Activated CD8-positive, alpha-beta T cell treated with anti-CD3 and anti-CD28 coated beads for 36 hours (primary cell): Measurements from ENCODE around the gene GRAMD1A. TPM values are rescaled to one million over a fixed set of nuclear protein-coding genes. Genes with fewer than 3 reads are reported as not detected.

Experiments
- ATAC-seq: fragments of 200-7000 bp; cut with Tn5 transposase; one replicate; pipeline ENCODE4 v1.10.0; 2021; ENCODE audit warnings: mild to moderate bottlenecking, moderate library complexity
- CTCF ChIA-PET: fragments of 350-600 bp; sonication (Branson Sonifier 250); formaldehyde crosslinking; loops from one replicate; lab custom pipeline; 2021; ENCODE audit warnings: antibody characterized with exemption; lab: Charles Lee
- POLR2A ChIA-PET: fragments of 350-600 bp; sonication (Branson Sonifier 250); formaldehyde crosslinking; loops from one replicate; lab custom pipeline; 2021; ENCODE audit warnings: antibody characterized with exemption; lab: Charles Lee
- DNase-seq: peaks from one replicate; pipeline ENCODE4 v3.0.0-alpha.2; 2020
- H3K27ac Mint-ChIP-seq: one replicate; pipeline ENCODE4 v1.8.0; 2021; ENCODE audit warnings: mild to moderate bottlenecking, mixed read lengths
- H3K27me3 Mint-ChIP-seq: one replicate; pipeline ENCODE4 v1.8.0; 2021; ENCODE audit warnings: mixed read lengths
- H3K36me3 Mint-ChIP-seq: one replicate; pipeline ENCODE4 v1.8.0; 2021; ENCODE audit warnings: low read depth, mixed read lengths
- H3K4me1 Mint-ChIP-seq: one replicate; pipeline ENCODE4 v1.8.0; 2021; ENCODE audit warnings: low read depth, mixed read lengths
- H3K4me3 Mint-ChIP-seq: one replicate; pipeline ENCODE4 v1.8.0; 2021; ENCODE audit warnings: mild to moderate bottlenecking, moderate library complexity, mixed read lengths
- H3K9me3 Mint-ChIP-seq: one replicate; pipeline ENCODE4 v1.8.0; 2021; ENCODE audit warnings: mixed read lengths
- CTCF ChIP-seq: fragments of 200-600 bp; IDR thresholded peaks from one replicate; pipeline ENCODE4 v1.8.0; 2022; ENCODE audit warnings: antibody characterized with exemption, mild to moderate bottlenecking
- intact Hi-C: fragments of 100-400 bp; cut with micrococcal nuclease; formaldehyde crosslinking; loops from one replicate; pipeline ENCODE4 v1.10.0; 2022
- total RNA-seq, 2 experiments: library from RNA; stranded (reverse); gene quantifications; one replicate each; pipeline ENCODE4 v1.2.3, GENCODE V29; 2021

The GRAMD1A gene
- 100 to 1,000 TPM; 128 to 134 TPM for total RNA-seq

- no peaks in the 10 kb centered on the region for H3K27me3 Mint-ChIP-seq
- H3K9me3 Mint-ChIP-seq = no peaks in the 10 kb centered on the region
- peak; percentile 77 for DNase-seq
- ATAC-seq = peak; percentile 54
- peak within 1 kb of the TSS; percentile 99 for H3K4me3 Mint-ChIP-seq
- peaks cover 56% of the 10 kb centered on the region for H3K4me1 Mint-ChIP-seq
- ChIA-PET CTCF (interaction anchor here (3.5 to 5.1 kb wide), 2 partner anchors 13 to 27 kb away, joined by 18 to 31 read pairs; no protein-coding TSS in a partner anchor), POLR2A (interaction anchor here (1.0 to 2.9 kb wide), 8 partner anchors 7 to 36 kb away, joined by 3 to 16 read pairs (median 3); no protein-coding TSS in a partner anchor)
- H3K36me3 Mint-ChIP-seq = peaks cover 33% of the 10 kb centered on the region
- peak within 1 kb of the TSS; percentile 97 for H3K27ac Mint-ChIP-seq
- intact Hi-C loops = no loop called here
- no peak for TF ChIP-seq CTCF
Measured at GRCh38 chr19:34999498-35000337, at the start of gene GRAMD1A. GRAMD1A (plus strand) TSS chr19:35000323; CDS start chr19:35000479, 156 bp downstream.

GRCh38 chr19:34953092-34953491 is 47.0 kb upstream of the GRAMD1A start:
- Mint-ChIP-seq H3K9me3 (peaks cover 55% of the 10 kb centered on the region), H3K4me3 (no peak overlapping the region), H3K36me3 (peaks cover 68% of the 10 kb centered on the region), H3K27ac (no peak overlapping the region), H3K4me1 (no peaks in the 10 kb centered on the region), H3K27me3 (no peaks in the 10 kb centered on the region)
- ChIA-PET POLR2A (interaction anchor here (1.1 kb wide), 1 partner anchor 9 kb away, joined by 4 read pairs; no protein-coding TSS in a partner anchor), CTCF (no interaction called here)
- intact Hi-C loops = no loop called here
- no peak for TF ChIP-seq CTCF
- ATAC-seq (no peak), DNase-seq (no peak)

- peaks cover 71% of the 10 kb centered on the region for H3K9me3 Mint-ChIP-seq
- no peaks in the 10 kb centered on the region for H3K27me3 Mint-ChIP-seq
- DNase-seq = no peak
- H3K27ac Mint-ChIP-seq = no peak overlapping the region
- no peak for ATAC-seq
- peaks cover 90% of the 10 kb centered on the region for H3K36me3 Mint-ChIP-seq
- peaks cover 18% of the 10 kb centered on the region for H3K4me1 Mint-ChIP-seq
- POLR2A ChIA-PET = interaction anchor here (1.1 kb wide), 1 partner anchor 57 kb away, joined by 3 read pairs; no protein-coding TSS in a partner anchor
- no peak for TF ChIP-seq CTCF
- intact Hi-C loops = no loop called here
- CTCF ChIA-PET = no interaction called here
- no peak overlapping the region for H3K4me3 Mint-ChIP-seq
Measured at GRCh38 chr19:34957830-34958751, 42.0 kb upstream of the GRAMD1A start.

- Mint-ChIP-seq H3K9me3 (peaks cover 65% of the 10 kb centered on the region), H3K27me3 (no peaks in the 10 kb centered on the region), H3K27ac (no peak overlapping the region), H3K4me1 (peaks cover 20% of the 10 kb centered on the region), H3K36me3 (peaks cover 85% of the 10 kb centered on the region), H3K4me3 (no peak overlapping the region)
- no peak for DNase-seq
- intact Hi-C loops = no loop called here
- ChIA-PET CTCF (no interaction called here), POLR2A (interaction anchor here (1.1 kb wide), 1 partner anchor 56 kb away, joined by 3 read pairs; no protein-coding TSS in a partner anchor)
- TF ChIP-seq CTCF = no peak
- no peak for ATAC-seq
Measured at GRCh38 chr19:34959021-34959420, 41.1 kb upstream of the GRAMD1A start.
